Erythroblast (primary cell): ENCODE data around the gene GAS5.
A peak's percentile ranks its signal among the peaks of the same experiment; 100 is the strongest.

ENCODE experiments used
- GATA1 ChIP-seq: IDR thresholded peaks from 2 replicates; pipeline ENCODE4 v1.6.1; 2011; ENCODE audit warnings: low read depth, mild to moderate bottlenecking, control low read depth, low read length, moderate library complexity
- POLR2A ChIP-seq: IDR thresholded peaks from 2 replicates; pipeline ENCODE4 v1.6.1; 2011; ENCODE audit warnings: mild to moderate bottlenecking, low read length

- TF ChIP-seq POLR2A (peak; percentile 35), GATA1 (no peak)
Observed at GRCh38 chr1:173862769-173863223, 5.0 kb downstream of the GAS5 start.
